ENCODE results near the gene CD164L2. TPM values are rescaled to one million over a fixed set of nuclear protein-coding genes. Genes with fewer than 3 reads are reported as not detected.

Gene CD164L2
- 0.34 and 1.4 TPM in 2 replicates for total RNA-seq

GRCh38 chr1:27383039-27383605, at the start of gene CD164L2:
Gene CD164L2, minus strand, starts transcription at chr1:27383333. Its CDS starts 94 bp downstream, at chr1:27383239.

GRCh38 chr1:27392096-27392777, 9.1 kb upstream of the CD164L2 start, which contains the start of gene GPR3:
Gene GPR3, plus strand, starts transcription at chr1:27392622. Its CDS starts 1,177 bp downstream, at chr1:27393799.

GRCh38 chr1:27374362-27375086, 8.6 kb downstream of the CD164L2 start, which contains the start of gene FCN3:
Gene FCN3, minus strand, starts transcription at chr1:27374824. Its CDS starts 6 bp downstream, at chr1:27374818.

GRCh38 chr1:27366411-27367159, 16.5 kb downstream of the CD164L2 start, which contains the start of gene MAP3K6:
Gene MAP3K6, minus strand, starts transcription at chr1:27366961. Its CDS starts 364 bp downstream, at chr1:27366597.

GRCh38 chr1:27341525-27342252, 41.4 kb downstream of the CD164L2 start, which contains the start of gene SYTL1:
Gene SYTL1, plus strand, starts transcription at chr1:27342022. Its CDS starts 3,313 bp downstream, at chr1:27345335.

Other genes starting within 250 kb of the CD164L2 start
- gene SLC9A1, start 228.2 kb downstream of the CD164L2 start, total RNA-seq: 10.9 and 78.4 TPM in 2 replicates
- 18.8 and 41.9 TPM in 2 replicates for gene WDTC1, start 148.7 kb downstream of the CD164L2 start, total RNA-seq
- 12.3 and 17.9 TPM in 2 replicates for gene TMEM222, start 61.2 kb downstream of the CD164L2 start, total RNA-seq
- 40.3 and 78.8 TPM in 2 replicates for gene SYTL1, start 41.3 kb downstream of the CD164L2 start, total RNA-seq
- 14.7 and 29.0 TPM in 2 replicates for gene MAP3K6, start 16.4 kb downstream of the CD164L2 start, total RNA-seq
- gene FCN3, start 8.5 kb downstream of the CD164L2 start, total RNA-seq: 0.21 TPM in 1 of 2 replicates, not detected in the other
- under 0.01 TPM in 2 replicates for gene GPR3, start 9.3 kb upstream of the CD164L2 start, total RNA-seq
- gene WASF2, start 106.8 kb upstream of the CD164L2 start, total RNA-seq: 28.7 and 63.1 TPM in 2 replicates
- gene AHDC1, start 220.8 kb upstream of the CD164L2 start, total RNA-seq: 3.8 and 19.1 TPM in 2 replicates

Measured in nasal cavity respiratory epithelium epithelial cell of viscerocranial mucosa (primary cell).